ENCODE measurements around the gene GRIN2A.

Gene GRIN2A

DNA sequence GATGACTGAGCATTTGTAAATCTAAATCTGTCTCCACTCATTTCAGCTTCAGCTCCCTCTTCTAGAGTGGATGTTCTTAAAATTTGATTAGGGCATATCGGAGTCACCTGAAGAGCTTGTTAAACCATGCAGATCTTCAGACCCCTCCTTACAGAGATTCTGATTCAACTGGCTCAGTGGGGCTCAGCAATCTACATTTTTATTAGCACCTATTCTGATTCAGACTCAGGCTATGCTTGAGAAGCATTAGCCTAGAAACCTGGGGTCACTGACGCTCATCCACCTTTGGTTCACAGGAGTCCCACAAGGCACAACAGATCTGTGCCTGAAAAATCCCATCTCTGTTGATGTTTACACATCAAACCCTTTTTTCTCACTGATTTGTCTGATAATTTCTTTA lies 365.6 kb downstream of the GRIN2A start:
- H3K4me3 ChIP-seq (ENCODE audit: low read depth, low read length), result no peak overlapping the region
- no peak for DNase-seq (ENCODE audit: low read depth)

DNA sequence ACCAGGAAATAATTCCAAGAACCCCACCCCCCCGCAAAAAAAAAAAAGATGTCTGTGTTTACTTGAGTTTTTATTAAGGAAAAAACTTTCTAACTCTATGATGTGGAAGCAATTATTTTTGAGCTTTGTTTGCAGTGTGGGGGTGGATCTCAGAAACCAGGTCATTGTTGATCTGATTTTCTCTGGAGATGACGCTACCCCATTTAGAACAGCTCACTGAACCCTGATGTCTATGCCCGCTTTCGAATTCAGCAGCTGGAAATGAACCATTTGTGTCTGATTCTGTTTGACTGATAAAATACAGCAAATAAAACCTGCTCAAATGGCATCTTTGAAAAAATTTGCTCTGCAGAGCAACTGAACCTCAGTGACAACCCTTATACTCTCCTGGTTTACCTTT lies 368.6 kb downstream of the GRIN2A start:
- DNase-seq (ENCODE audit: low read depth), result no peak
- no peak overlapping the region for H3K4me3 ChIP-seq (ENCODE audit: low read depth, low read length)

DNA sequence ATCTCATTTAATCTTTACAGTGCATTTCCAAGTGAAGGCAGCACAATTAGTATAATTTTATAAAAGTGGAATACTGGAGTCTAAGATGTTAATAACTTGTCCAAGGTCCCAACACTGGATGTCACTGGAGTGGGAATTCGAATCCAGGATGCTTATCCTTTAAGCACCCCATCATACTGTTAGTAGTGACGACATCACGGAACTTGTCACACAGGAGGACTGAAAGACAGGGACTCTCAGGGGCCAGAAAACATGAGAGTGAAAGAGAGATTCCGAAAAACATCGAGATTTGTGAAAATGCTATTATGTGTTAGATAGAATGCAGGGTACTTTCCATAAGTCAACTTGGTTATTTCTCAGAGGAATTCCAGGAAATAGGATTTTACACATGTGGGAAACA lies 374.0 kb downstream of the GRIN2A start:
- no peak for DNase-seq (ENCODE audit: low read depth)

DNA sequence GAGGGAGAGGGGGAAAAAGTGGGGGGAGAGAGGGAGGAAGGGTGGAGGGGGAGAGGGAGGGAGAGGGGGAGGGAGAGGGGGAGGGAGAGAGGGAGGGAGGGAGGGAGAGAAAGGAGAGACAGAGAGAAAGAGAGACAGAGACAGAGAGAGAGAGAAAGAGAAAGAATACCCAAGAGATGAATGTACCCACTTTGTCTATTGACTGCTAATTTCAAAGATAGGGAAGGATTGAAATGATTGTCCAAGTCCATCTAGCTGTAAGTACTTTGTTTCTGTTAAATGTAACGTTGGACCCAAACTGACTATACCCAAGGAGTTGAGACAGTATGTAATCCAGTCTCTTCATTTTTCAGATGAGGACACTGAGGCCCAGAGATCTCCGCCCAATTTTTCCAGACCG lies 374.9 kb downstream of the GRIN2A start:
- no peak for DNase-seq (ENCODE audit: low read depth)
- H3K4me3 ChIP-seq (ENCODE audit: low read depth, low read length), result no peak overlapping the region

More for the DNA sequence above, 374.0 kb downstream of the GRIN2A start:
- H3K4me3 ChIP-seq (ENCODE audit: low read depth, low read length), result no peak overlapping the region

DNA sequence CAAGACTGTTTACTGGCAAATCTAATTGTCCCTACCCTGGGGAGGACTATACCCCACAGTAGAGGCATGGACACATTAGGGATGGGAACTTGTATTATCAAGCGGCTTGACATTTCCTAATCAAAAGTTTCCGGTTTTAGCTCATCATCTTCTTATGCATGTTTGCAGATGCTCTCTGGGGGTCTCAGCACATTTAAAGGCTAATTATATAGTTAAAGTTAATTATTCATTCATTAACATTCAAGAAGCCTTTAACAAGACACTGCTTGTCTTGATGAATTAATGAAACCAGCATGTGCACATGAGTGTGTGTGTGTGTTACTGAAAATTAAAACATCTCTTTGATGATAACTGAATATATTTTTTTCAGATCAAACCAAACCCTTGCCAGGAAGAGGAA lies 377.1 kb downstream of the GRIN2A start:
- H3K4me3 ChIP-seq (ENCODE audit: low read depth, low read length), result no peak overlapping the region
- no peak for DNase-seq (ENCODE audit: low read depth)

DNA sequence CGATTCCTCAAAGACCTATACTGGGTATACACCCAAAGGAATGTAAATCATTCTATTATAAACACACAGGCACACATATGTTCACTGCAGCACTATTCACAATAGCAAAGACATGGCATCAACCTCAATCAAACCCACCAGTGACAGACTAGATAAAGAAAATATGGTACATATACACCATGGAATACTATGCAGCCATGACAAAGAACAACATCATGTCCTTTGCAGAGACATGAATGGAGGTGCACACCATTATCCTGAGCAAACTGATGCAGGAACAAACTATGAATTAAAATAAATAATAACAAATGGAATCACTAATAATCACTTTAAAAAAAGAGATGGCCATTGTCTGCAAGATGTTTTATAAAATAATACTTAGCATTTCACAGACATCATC lies 380.1 kb downstream of the GRIN2A start:
- no peak overlapping the region for H3K4me3 ChIP-seq (ENCODE audit: low read depth, low read length)
- DNase-seq (ENCODE audit: low read depth), result no peak

DNA sequence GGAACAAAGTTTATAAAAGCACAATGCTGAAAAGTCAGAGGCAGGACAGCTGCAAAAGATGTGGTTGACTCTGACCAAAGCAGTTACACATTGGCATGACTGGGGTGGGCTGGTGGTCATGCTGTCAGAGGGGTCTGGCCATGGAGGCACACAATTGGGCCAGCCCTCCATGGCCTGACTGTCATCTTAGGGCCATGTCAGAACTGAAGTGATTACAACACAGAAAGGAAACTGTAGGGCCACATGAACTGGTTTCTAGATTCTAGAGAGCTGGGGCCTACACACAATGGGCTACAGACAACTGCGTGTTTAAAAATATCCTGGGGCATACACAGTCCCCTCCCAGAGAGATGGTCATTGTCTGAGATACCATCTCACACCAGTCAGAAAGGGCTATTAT lies 380.6 kb downstream of the GRIN2A start:
- DNase-seq (ENCODE audit: low read depth), result no peak
- H3K4me3 ChIP-seq (ENCODE audit: low read depth, low read length), result no peak overlapping the region

DNA sequence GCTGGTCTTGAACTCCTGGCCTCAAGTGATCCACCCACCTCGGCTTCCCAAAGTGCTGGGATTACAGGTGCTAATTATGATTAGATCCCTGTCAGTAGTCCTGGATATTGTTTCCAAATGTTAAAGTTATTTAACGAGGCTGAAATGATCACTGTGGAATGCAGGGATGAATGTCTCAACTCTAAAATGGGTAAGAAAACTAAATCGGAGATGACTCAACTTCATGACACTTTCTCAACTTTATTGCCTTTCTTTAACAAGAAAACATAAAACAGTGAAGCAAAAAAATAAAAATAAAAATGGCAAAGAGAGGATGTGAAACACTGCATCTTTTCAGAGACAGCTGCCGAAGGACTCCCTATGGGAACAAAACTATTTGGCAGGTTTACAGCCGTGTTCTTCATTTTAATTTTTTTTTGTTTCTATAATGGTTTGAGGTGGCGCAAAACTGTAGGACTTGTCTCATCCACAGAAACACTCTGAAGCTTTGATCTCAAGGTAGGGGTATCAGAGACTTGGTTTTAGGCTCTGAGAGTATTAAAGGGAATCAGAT lies 382.0 kb downstream of the GRIN2A start:
- DNase-seq (ENCODE audit: low read depth), result no peak
- no peak overlapping the region for H3K4me3 ChIP-seq (ENCODE audit: low read depth, low read length)

DNA sequence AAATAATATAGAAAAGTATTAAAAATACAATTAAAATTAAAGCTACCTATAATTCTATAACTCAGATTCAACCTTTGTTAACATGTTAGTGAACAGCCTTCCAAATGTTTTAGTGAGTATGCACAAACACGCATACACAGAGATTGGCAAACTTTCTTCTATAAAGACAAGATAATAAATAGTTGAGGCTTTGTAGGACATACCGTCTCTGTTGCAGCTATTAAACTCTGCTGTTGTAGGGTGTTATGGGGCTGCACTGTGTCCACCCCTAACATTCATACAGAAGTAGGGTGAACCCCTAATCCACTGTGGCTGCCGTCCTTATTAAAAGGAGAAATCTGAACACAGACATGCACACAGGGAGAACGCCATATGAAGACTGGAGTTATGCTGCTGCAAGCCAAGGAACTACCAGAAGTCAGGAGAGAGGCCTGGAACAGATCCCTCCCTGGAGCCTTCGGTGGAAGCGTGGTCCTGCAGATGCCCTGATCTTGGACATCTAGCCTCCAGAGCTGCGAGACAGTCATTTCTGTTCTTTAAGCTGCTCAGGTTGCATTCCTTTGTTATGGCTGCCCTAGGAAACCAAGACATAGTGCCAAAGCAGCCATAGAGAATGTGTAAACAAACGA lies 383.2 kb downstream of the GRIN2A start:
- no peak for DNase-seq (ENCODE audit: low read depth)
- H3K4me3 ChIP-seq (ENCODE audit: low read depth, low read length), result no peak overlapping the region

DNA sequence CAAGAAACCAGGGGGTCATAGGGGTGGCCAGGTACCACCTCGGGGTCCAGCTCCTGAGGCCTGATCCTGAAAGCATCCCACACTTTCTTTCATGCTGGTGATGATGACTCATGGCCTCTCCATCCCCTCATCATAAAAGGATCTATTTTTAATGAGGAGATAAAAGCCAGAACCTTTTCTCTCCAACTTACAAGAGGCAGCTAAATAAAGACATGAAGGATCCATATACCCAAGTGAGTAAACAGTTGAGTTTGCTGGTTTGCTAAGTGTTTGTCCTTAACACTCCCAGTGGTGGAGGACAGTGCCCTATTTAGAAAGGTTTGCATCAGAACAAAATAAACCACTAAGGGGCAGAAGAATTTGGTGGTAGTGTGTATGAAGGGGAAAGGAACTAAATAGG lies 383.8 kb downstream of the GRIN2A start:
- no peak for DNase-seq (ENCODE audit: low read depth)
- no peak overlapping the region for H3K4me3 ChIP-seq (ENCODE audit: low read depth, low read length)

DNA sequence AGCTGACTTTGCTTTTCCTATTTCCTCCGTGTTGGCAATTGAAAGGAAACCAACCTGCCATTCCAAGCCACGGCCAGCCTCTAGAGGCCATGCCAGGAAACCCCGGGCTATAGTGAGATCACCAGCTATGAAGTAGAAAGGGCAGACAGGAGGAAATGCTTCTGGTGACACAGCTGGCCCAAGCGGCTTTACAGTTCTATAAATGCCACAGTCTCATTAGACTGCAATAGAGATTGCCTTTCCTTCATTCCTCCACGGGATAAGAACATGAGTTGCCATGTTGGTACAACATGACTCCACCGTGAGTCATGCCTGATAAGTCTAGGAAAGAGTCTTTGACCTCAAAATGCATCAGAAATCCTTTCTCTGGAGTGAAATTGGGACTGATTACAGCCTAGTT lies 384.9 kb downstream of the GRIN2A start:
- H3K4me3 ChIP-seq (ENCODE audit: low read depth, low read length), result no peak overlapping the region
- no peak for DNase-seq (ENCODE audit: low read depth)

DNA sequence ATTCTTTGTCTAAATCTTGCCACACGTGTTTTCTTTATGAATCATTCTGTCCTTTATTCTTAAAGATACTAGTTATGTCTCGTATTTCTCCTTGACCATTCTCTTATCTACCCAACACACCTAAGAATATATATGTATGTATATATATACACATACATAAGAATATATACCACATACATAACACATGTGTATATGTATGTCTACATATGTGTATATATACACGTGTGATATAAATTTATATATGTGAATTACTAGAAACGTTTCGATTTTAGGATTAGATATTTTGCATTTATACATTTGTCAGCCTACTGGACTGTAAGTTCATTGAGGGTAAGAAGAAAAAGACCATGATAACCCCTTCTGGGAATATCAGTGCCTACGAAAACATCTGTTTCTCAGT lies 388.6 kb downstream of the GRIN2A start:
- DNase-seq (ENCODE audit: low read depth), result no peak
- H3K4me3 ChIP-seq (ENCODE audit: low read depth, low read length), result no peak overlapping the region

DNA sequence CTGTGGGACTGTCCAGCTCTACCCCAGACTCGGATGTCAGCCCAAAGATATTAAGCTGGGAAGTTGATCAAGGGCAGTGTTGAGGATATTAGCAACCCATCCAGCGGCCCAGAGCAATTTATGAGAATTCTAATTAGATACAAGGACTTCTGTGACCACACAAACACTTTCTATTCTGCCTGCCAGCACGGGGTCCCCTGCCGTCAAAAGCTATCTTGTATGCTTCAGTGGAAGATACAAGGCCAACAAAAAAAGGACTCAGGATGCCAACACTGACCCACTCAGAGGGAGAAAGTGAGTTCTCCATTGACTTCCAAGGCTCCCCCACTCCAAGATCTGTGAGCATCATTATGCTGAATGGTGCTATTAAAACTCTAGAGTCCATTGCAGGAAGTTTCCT lies 390.7 kb downstream of the GRIN2A start:
- DNase-seq (ENCODE audit: low read depth), result no peak
- no peak overlapping the region for H3K4me3 ChIP-seq (ENCODE audit: low read depth, low read length)

DNA sequence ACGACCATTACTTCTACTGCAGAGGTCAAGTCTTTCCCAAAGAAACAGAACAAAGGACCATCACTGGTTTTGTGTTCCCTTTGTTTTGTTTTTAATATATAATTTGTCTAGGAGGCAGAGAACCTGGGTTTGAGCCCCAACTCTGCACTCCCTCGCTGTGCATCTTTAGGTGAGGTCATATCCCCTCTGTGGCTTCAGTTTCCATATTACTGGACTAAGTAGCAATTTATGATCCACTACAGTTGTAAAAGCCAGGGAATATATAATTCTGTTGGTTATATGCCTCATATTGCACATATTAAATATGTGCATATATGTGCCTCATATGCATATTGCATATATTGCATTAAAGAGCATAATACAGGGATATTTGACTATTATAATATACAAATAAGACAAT lies 392.0 kb downstream of the GRIN2A start:
- DNase-seq (ENCODE audit: low read depth), result no peak
- H3K4me3 ChIP-seq (ENCODE audit: low read depth, low read length), result no peak overlapping the region

DNA sequence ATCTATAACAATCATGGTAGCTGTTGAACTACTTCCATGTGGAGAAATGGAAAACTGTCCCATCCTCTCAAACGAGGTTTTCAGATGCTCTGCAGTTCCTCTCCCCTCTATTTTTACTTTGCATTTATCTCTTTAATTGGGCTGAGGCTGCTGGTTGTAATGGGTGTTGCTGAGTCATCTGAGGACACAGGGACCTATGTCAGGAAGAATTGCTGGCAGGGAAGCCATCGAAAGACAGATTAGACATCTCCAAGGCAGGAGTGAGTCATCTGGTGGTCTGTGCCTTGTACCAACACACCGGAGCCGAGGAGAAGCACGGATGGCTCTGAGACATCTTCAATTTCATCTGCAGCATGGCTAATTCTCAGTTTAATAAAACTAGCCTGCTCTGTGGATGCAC lies 394.5 kb downstream of the GRIN2A start:
- no peak overlapping the region for H3K4me3 ChIP-seq (ENCODE audit: low read depth, low read length)
- DNase-seq (ENCODE audit: low read depth), result no peak

DNA sequence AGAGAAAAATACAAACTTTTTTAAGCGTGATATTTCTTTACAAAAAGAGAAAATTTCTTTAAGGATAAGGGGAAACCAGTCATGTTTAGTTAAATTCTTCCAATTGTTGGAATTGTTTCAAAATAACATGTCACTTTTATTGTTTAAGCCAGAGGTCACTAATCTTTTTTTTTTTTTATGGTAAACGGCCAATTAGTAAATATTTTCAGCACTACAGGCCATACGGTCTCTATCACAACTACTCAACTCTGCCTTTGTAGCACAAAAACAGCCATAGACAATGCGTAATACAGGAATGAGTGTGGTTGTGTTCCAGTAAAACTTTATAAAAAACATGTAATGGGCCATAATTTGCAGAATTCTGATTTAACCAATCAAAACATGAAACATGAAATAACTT lies 401.4 kb downstream of the GRIN2A start:
- H3K4me3 ChIP-seq (ENCODE audit: low read depth, low read length), result no peak overlapping the region
- DNase-seq (ENCODE audit: low read depth), result no peak

DNA sequence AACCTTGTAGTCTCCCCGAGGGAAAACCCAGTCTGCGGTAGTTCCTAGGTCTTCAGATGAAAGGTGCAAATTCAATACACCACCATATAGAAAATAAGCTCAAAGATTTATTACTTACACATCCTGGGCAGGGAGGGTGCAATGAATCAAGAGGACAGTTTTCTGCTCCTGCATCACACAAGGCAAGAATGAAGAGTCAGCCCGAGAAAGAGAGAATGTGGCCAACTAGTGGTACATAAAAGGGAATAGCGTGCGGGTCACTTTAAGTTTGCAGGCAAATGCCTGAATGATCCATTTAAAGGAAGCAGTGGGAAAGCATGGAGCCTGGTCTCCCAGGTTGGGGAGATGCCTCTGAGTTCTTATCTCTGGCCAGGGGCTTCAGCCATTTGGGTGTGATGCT lies 403.4 kb downstream of the GRIN2A start:
- no peak for DNase-seq (ENCODE audit: low read depth)
- H3K4me3 ChIP-seq (ENCODE audit: low read depth, low read length), result no peak overlapping the region

DNA sequence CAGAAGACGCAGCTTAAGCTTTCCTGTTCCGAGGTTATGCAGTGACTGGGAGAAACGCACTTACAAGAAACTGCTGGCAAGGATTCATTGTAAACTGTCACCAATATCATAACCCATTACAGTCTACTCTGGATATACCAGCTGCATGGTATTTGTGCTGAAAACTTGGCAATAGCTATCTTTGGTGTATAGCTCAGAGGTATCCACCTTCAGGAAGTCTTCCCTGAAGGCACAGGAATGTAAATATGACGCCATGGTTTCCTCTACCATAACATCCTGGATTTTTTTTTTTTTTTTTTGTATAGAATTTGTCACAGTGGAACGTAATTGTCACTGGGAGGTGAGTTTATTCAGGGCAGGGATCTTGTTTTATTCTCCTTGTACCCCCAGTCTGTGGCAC lies 406.2 kb downstream of the GRIN2A start:
- H3K4me3 ChIP-seq (ENCODE audit: low read depth, low read length), result no peak overlapping the region
- no peak for DNase-seq (ENCODE audit: low read depth)

DNA sequence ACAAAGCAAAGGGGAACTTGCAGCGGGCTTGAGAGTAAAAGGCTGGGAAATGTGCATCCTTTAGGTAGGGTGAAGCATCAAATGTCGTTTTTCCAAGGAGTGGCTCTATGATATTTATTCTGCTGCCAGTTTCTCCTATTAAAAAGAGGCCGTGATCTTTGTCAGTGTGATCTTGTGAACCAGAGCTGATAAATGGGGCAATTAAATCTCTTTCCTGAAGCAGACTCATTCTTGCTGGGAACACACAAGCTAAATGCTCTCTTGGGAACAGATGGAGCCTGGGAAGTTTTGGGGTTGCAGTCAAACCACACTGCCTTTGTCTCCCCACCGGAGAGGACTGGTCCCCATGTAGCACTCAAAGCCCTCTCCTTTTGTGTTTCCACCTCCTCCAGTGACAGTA lies 408.9 kb downstream of the GRIN2A start:
- DNase-seq (ENCODE audit: low read depth), result no peak
- H3K4me3 ChIP-seq (ENCODE audit: low read depth, low read length), result no peak overlapping the region

DNA sequence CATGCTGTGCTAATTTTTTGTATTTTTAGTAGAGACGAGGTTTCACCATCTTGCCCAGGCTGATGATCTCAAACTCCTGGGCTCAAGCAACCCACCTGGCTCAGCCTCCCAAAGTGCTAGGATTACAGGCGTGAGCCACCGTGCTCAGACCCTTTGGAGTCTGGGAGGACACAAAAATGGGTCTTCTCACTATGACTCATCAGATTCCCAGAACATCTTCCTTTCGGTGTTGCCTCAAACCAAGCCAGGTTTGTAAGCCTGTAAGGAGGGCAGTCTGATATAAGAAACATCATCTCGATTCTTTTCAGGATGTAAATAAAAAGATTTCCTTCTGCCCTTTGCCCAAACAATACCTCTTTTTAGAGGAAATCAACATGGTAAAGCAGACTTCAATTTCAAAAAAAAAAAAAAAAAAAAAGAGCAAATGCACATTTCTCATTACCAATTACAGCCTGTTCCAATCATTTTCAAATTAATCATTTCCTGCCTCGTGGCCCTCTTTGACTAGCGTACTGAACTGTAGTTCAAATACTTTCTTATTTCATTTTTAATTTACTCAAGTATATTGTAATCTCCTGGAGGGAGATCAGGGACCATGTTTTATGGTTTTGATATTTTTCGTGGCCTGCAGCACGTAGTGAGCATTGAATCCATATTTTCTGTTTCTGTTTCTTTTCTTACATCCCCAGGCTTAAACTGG lies 409.6 kb downstream of the GRIN2A start:
- no peak overlapping the region for H3K4me3 ChIP-seq (ENCODE audit: low read depth, low read length)
- no peak for DNase-seq (ENCODE audit: low read depth)

DNA sequence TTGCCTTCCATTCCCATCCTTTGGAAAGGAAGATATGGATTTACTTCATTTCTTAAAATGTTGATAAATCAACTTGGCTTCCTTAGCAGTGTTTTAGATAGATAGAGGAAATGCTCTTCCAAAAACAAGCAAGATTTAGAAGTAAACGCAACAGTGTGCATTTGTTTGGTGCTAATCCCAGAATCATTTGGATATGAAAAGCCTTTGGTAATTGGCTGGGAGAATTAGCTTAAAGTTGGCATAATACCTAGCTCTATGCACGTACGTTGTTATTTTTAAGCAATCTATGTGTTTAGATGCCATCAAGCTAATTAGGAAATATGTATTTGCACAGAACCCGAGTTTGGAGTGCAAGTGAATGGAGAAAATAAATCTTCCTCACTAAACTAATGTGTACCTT lies 415.3 kb downstream of the GRIN2A start:
- no peak overlapping the region for H3K4me3 ChIP-seq (ENCODE audit: low read depth, low read length)
- DNase-seq (ENCODE audit: low read depth), result no peak
